ENCODE measurements around the gene HARS1. TPM values are rescaled to one million over a fixed set of nuclear protein-coding genes. Genes with fewer than 3 reads are reported as not detected.

Gene HARS1, protein sequence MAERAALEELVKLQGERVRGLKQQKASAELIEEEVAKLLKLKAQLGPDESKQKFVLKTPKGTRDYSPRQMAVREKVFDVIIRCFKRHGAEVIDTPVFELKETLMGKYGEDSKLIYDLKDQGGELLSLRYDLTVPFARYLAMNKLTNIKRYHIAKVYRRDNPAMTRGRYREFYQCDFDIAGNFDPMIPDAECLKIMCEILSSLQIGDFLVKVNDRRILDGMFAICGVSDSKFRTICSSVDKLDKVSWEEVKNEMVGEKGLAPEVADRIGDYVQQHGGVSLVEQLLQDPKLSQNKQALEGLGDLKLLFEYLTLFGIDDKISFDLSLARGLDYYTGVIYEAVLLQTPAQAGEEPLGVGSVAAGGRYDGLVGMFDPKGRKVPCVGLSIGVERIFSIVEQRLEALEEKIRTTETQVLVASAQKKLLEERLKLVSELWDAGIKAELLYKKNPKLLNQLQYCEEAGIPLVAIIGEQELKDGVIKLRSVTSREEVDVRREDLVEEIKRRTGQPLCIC
- total RNA-seq = 10 to 100 TPM; 55.8 to 71.1 (median 70.0) TPM
- total RNA-seq (2013) = 58.4 TPM
- 75.2 to 179 (median 106) reads per million in 29 experiments for total RNA-seq

DNA sequence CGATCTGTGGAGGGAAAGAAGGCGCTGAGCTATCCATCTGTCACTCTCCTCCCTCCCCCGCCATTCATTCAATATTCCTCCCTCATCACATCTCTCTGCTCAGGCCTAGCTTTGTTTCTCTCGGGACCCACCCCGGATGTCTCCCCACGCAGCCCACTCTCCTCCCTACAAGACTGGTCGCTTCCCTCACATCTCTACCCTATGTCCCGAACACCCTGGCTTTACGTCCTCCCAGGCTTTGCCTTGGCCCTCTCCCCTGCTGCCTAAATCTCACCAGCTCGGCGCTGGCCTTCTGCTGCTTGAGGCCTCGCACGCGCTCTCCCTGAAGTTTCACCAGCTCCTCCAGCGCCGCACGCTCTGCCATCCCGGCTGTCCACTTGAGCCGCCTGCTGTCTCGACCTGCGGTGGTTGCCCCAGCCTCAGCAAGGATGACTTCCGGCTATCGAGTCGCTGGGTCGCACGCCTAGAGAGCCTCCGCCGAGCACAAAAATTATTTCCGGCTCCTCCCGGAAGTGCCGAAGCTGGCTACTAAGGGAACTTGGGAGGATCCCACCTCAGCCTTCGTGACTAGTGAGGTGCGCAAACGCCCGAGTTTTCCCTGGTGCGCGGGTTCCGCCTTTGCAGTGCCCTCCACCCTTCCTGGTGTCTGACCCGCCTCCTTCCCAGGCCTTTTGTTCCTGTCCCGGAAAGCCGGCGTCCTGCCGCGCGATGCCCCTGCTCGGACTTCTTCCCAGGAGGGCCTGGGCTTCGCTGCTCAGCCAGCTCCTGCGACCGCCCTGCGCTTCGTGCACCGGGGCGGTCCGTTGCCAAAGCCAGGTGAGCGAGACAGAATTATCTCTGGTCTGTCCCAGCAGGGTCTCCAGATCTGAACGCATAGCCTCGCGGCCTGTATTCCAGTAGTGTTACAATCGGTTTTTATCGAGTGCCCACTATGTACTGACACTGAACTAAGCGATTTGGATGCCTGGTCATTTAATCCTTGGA lies at the start of gene HARS1, which contains the start of gene HARS2:
Gene HARS1, minus strand, starts transcription at position 430 of the 984 bp plus-strand sequence. Its CDS starts 66 bp downstream, at position 364.
Gene HARS2, plus strand, starts transcription at position 515 of the 984 bp plus-strand sequence. Its CDS starts 194 bp downstream, at position 709.
- H3K4me3 ChIP-seq (ENCODE audit: control insufficient read depth in 1 of 2, extremely low read depth in 1 of 2, low read length in 1 of 2) = peak within 1 kb of the TSS; percentile 85 to 95
- peak; percentile 59 to 88 (median 75) for DNase-seq
- CTCF ChIA-PET = interaction anchor here in 1 of 2 donors (0.6 to 1.8 kb wide), 4 partner anchors 9 to 222 kb away, joined by 3 to 13 read pairs (median 6); partner anchors contain the start of genes IK, NDUFA2 and ZMAT2
- H3K36me3 ChIP-seq (ENCODE audit: control insufficient read depth in 2 of 2, extremely low read depth in 1 of 2, insufficient read depth in 1 of 2, low read length in 1 of 2) = peaks cover 7 to 45% of the 10 kb centered on the region in 2 donors
- H3K4me1 Mint-ChIP-seq = peaks cover 47 to 50% (median 50%) of the 10 kb centered on the region in 3 donors
- peak within 1 kb of the TSS; percentile 99 to 100 (median 99) for H3K4me3 Mint-ChIP-seq
- H3K36me3 Mint-ChIP-seq = peaks cover 35% of the 10 kb centered on the region
- H3K27me3 ChIP-seq (replicated peaks in 1 of 2; ENCODE audit: control insufficient read depth in 2 of 2, extremely low read depth in 1 of 2, insufficient read depth in 2 of 2, low read length in 1 of 2) = no peaks in the 10 kb centered on the region
- H3K9me3 ChIP-seq = no peaks in the 10 kb centered on the region
- H3K9me3 Mint-ChIP-seq = no peaks in the 10 kb centered on the region
- POLR2A ChIA-PET = interaction anchor here (0.6 to 1.5 kb wide), 7 partner anchors 9 to 901 kb away, joined by 3 to 6 read pairs (median 3); partner anchors contain the start of genes ZMAT2 (in 2 of the 2), ANKHD1 (in 1 of the 2), IK (in 1 of the 2) and NDUFA2 (in 1 of the 2)
- H3K27me3 Mint-ChIP-seq = no peaks in the 10 kb centered on the region
- ATAC-seq (replicated peaks in 1 of 4) = peak; percentile 95 to 96 (median 96)
- H3K4me1 ChIP-seq (ENCODE audit: control insufficient read depth in 1 of 2, extremely low read depth in 1 of 2, insufficient read depth in 2 of 2, low read length in 2 of 2) = peaks cover 17 to 24% of the 10 kb centered on the region in 2 experiments
- under 1% methylated on average over 60 of the region's 61 CpGs for WGBS (ENCODE audit: insufficient coverage)
- peak within 1 kb of the TSS; percentile 75 for H3K27ac ChIP-seq (ENCODE audit: low read length)
- H3K27ac Mint-ChIP-seq = peak within 1 kb of the TSS; percentile 99

DNA sequence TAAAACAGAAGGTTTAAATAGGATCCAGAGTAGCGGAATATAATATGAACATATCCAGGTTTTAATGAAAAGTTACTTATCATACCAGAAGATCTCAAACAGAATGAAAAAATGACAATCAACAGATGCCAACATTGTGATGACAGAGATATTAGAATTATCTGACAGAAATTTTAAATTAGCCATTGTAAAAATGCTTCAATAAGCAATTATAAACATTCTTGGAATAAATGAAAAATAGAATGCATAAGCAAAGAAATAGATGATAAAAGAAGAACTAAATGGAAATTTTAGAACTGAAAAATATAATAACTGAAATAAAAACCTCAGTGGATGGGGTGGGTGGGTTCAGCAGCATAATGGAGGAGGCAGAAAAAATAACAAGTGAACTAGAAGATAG lies 46.3 kb upstream of the HARS1 start:
- H3K4me3 ChIP-seq (ENCODE audit: control insufficient read depth in 1 of 2, extremely low read depth in 1 of 2, low read length in 1 of 2) = no peak overlapping the region
- H3K9me3 Mint-ChIP-seq = peaks cover 3 to 32% (median 9%) of the 10 kb centered on the region in 3 donors

DNA sequence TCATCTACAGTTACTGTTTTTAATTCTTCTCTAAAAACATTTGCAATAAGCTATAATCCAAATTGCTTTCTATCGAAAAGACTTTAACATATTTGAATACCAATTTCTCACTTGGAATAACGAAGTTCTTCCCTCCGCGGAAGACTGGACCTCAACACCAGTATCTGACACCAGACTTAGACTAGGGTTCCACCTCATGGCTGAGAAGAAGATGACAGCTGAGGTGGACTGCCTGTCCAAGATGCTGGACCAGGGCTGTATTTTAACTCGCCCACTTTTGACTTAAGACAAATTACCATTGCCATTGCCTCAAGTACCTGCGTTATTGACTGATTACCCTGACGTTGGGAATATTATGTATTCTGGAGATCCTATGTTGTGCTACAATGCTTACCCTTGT lies 43.2 kb upstream of the HARS1 start:
- no peaks in the 10 kb centered on the region for H3K36me3 Mint-ChIP-seq
- WGBS (ENCODE audit: insufficient coverage) = 69% methylated on average over 3 of the region's 7 CpGs
- H3K27me3 Mint-ChIP-seq = peaks cover 34 to 40% of the 10 kb centered on the region in 2 donors
- H3K27ac Mint-ChIP-seq = no peak overlapping the region
- Histone ChIP-seq H3K27me3 (replicated peaks in 1 of 2; ENCODE audit: control insufficient read depth in 2 of 2, extremely low read depth in 1 of 2, insufficient read depth in 2 of 2, low read length in 1 of 2) (peaks cover 0 to 6% of the 10 kb centered on the region in 2 experiments), H3K4me3 (ENCODE audit: control insufficient read depth in 1 of 2, extremely low read depth in 1 of 2, low read length in 1 of 2) (no peak overlapping the region), H3K27ac (ENCODE audit: low read length) (no peak overlapping the region), H3K9me3 (no peaks in the 10 kb centered on the region), H3K4me1 (ENCODE audit: control insufficient read depth in 1 of 2, extremely low read depth in 1 of 2, insufficient read depth in 2 of 2, low read length in 2 of 2) (no peaks in the 10 kb centered on the region), H3K36me3 (ENCODE audit: control insufficient read depth in 2 of 2, extremely low read depth in 1 of 2, insufficient read depth in 1 of 2, low read length in 1 of 2) (no peaks in the 10 kb centered on the region)
- ChIA-PET POLR2A (interaction anchor here in 1 of 2 donors (0.6 kb wide), 1 partner anchor 151 kb away, joined by 5 read pairs; no protein-coding TSS in a partner anchor), CTCF (no interaction called here)
- H3K9me3 Mint-ChIP-seq = peaks cover 0 to 10% (median 0%) of the 10 kb centered on the region in 3 donors
- H3K4me1 Mint-ChIP-seq = no peaks in the 10 kb centered on the region
- DNase-seq = no peak
- no peak overlapping the region for H3K4me3 Mint-ChIP-seq
- no peak for ATAC-seq (replicated peaks in 1 of 4)

More for the DNA sequence above, 46.3 kb upstream of the HARS1 start:
- WGBS (ENCODE audit: insufficient coverage) = no CpG with 5 or more reads among the region's 1 CpG
- no peaks in the 10 kb centered on the region for H3K4me1 ChIP-seq (ENCODE audit: control insufficient read depth in 1 of 2, extremely low read depth in 1 of 2, insufficient read depth in 2 of 2, low read length in 2 of 2)
- no peaks in the 10 kb centered on the region for H3K36me3 Mint-ChIP-seq
- no peak overlapping the region for H3K27ac ChIP-seq (ENCODE audit: low read length)
- DNase-seq = no peak
- H3K9me3 ChIP-seq = no peaks in the 10 kb centered on the region
- ATAC-seq (replicated peaks in 1 of 4) = no peak
- no peak overlapping the region for H3K27ac Mint-ChIP-seq
- H3K4me1 Mint-ChIP-seq = no peaks in the 10 kb centered on the region
- H3K4me3 Mint-ChIP-seq = no peak overlapping the region
- ChIA-PET CTCF (no interaction called here), POLR2A (no interaction called here)
- no peaks in the 10 kb centered on the region for H3K36me3 ChIP-seq (ENCODE audit: control insufficient read depth in 2 of 2, extremely low read depth in 1 of 2, insufficient read depth in 1 of 2, low read length in 1 of 2)
- peaks cover 0 to 6% of the 10 kb centered on the region in 2 experiments for H3K27me3 ChIP-seq (replicated peaks in 1 of 2; ENCODE audit: control insufficient read depth in 2 of 2, extremely low read depth in 1 of 2, insufficient read depth in 2 of 2, low read length in 1 of 2)
- H3K27me3 Mint-ChIP-seq = peaks cover 34 to 37% of the 10 kb centered on the region in 2 donors

DNA sequence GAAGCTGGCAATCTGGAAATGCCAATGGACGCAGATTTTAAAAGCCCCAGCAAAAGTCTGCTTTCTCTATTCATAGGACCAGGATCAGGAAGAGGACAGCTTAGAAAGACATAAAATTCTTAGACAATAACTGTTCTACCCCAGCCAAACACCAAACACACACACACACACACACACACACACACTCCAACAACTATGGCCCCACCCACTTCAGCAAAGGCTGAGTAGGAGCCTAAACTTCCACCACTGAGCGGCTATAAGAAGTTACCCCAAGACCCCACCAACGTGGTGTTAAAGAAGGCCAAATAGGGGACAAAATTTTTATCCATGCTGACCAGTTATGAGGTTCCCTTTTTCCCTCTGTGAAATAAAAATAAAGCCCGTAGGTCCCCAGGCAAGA lies 41.9 kb upstream of the HARS1 start:
- Mint-ChIP-seq H3K4me3 (no peak overlapping the region), H3K27me3 (peaks cover 34 to 40% of the 10 kb centered on the region in 2 donors), H3K9me3 (peaks cover 0 to 10% (median 0%) of the 10 kb centered on the region in 3 donors), H3K27ac (no peak overlapping the region), H3K4me1 (peaks cover 0 to under 1% (median 0%) of the 10 kb centered on the region in 3 donors), H3K36me3 (no peaks in the 10 kb centered on the region)
- Histone ChIP-seq H3K36me3 (ENCODE audit: control insufficient read depth in 2 of 2, extremely low read depth in 1 of 2, insufficient read depth in 1 of 2, low read length in 1 of 2) (no peaks in the 10 kb centered on the region), H3K9me3 (no peaks in the 10 kb centered on the region), H3K4me3 (ENCODE audit: control insufficient read depth in 1 of 2, extremely low read depth in 1 of 2, low read length in 1 of 2) (no peak overlapping the region), H3K27me3 (replicated peaks in 1 of 2; ENCODE audit: control insufficient read depth in 2 of 2, extremely low read depth in 1 of 2, insufficient read depth in 2 of 2, low read length in 1 of 2) (peaks cover 0 to 6% of the 10 kb centered on the region in 2 experiments), H3K27ac (ENCODE audit: low read length) (no peak overlapping the region), H3K4me1 (ENCODE audit: control insufficient read depth in 1 of 2, extremely low read depth in 1 of 2, insufficient read depth in 2 of 2, low read length in 2 of 2) (no peaks in the 10 kb centered on the region)
- POLR2A ChIA-PET = no interaction called here
- WGBS (ENCODE audit: insufficient coverage) = no CpG with 5 or more reads among the region's 4 CpGs
- DNase-seq = no peak
- no peak for ATAC-seq (replicated peaks in 1 of 4)
- CTCF ChIA-PET = no interaction called here

DNA sequence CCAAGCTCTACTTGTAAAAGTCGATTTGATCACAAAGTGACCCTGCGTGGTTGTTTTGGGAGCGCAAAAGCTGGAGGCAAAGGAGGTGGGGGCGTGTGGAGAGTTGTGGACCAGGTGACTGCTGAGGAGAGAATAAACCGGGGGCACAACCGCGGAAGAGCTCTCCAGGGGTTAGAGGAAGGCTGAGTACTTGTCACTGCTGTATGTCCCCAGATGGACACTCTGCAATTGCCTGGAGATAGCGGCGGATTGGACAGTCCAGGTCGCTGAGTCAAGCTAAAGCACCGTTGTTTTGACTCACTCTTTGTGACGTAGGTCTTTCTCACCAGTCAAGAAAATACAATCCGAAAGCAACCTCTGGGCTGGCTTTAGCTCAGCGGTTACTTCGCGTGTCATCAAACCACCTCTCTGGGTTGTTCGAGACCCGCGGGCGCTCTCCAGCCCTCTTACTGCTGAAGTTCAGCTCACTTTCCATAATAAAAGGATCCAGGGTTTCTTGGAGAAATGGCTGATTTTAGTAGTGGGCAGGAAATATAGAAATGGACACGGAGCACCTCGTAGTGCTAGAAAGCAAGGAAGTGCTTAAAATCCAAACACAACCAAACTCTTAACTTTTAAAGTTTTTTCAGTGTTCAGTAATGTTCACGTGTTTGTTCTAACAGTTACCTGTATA lies 34.8 kb upstream of the HARS1 start:
- DNase-seq = peak; percentile 25 to 75 (median 49)
- POLR2A ChIA-PET = interaction anchor here in 1 of 2 donors (0.8 kb wide), 1 partner anchor 15 kb away, joined by 7 read pairs; no protein-coding TSS in a partner anchor

More for the DNA sequence above, 34.8 kb upstream of the HARS1 start:
- CTCF ChIA-PET = interaction anchor here in 1 of 2 donors (0.7 to 1.4 kb wide), 3 partner anchors 15 to 379 kb away, joined by 3 to 6 read pairs (median 3); partner anchors contain the start of gene HBEGF
- H3K36me3 ChIP-seq (ENCODE audit: control insufficient read depth in 2 of 2, extremely low read depth in 1 of 2, insufficient read depth in 1 of 2, low read length in 1 of 2) = no peaks in the 10 kb centered on the region
- peaks cover 0 to 6% of the 10 kb centered on the region in 2 experiments for H3K4me1 ChIP-seq (ENCODE audit: control insufficient read depth in 1 of 2, extremely low read depth in 1 of 2, insufficient read depth in 2 of 2, low read length in 2 of 2)
- Mint-ChIP-seq H3K4me3 (peak overlapping the region; percentile 65 to 72 (median 66)), H3K36me3 (no peaks in the 10 kb centered on the region), H3K27ac (peak overlapping the region; percentile 53 to 55), H3K27me3 (peaks cover 16 to 21% of the 10 kb centered on the region in 2 donors), H3K4me1 (peaks cover 13 to 18% (median 15%) of the 10 kb centered on the region in 3 donors), H3K9me3 (no peaks in the 10 kb centered on the region)
- H3K4me3 ChIP-seq (ENCODE audit: control insufficient read depth in 1 of 2, extremely low read depth in 1 of 2, low read length in 1 of 2) = peak overlapping the region in 1 of 2 donors; percentile 11
- WGBS (ENCODE audit: insufficient coverage) = 17% methylated on average over 13 of the region's 23 CpGs
- ATAC-seq (replicated peaks in 1 of 4) = peak; percentile 80 to 95 (median 86)
- no peaks in the 10 kb centered on the region for H3K9me3 ChIP-seq
- peaks cover 0 to 26% of the 10 kb centered on the region in 2 experiments for H3K27me3 ChIP-seq (replicated peaks in 1 of 2; ENCODE audit: control insufficient read depth in 2 of 2, extremely low read depth in 1 of 2, insufficient read depth in 2 of 2, low read length in 1 of 2)
- no peak overlapping the region for H3K27ac ChIP-seq (ENCODE audit: low read length)
